ENCODE data around the gene ZNF296.

- peak; percentile 83 for TF ChIP-seq CTCF (IDR thresholded peaks at IDR 0.05; ENCODE audit: insufficient read depth, low read depth, low read length)
- no peak for TF ChIP-seq EZH2 (IDR thresholded peaks at IDR 0.05; ENCODE audit: insufficient read depth, low read length)
These were observed 16.9 kb downstream of the ZNF296 start for GRCh38 chr19:45059258-45059965.
